Panc1 (cell line): ENCODE results near the gene PGBD5. TPM values are rescaled to one million over a fixed set of nuclear protein-coding genes. Genes with fewer than 3 reads are reported as not detected.

Experiments
- ATAC-seq: fragments of 200-7000 bp; cut with Tn5 transposase; 2 replicates; pipeline ENCODE4 v1.9.1; 2020; ENCODE audit warnings: mild to moderate bottlenecking, moderate library complexity
- BruUV-seq: library from RNA; stranded (reverse); fragments of 400-500 nt; replicated peaks from 2 replicates; lab custom pipeline; 2021; lab: Mats Ljungman, UMichigan
- CTCF ChIA-PET: fragments of 300-600 bp; sonication (Branson Sonifier 250); formaldehyde crosslinking; loops from one replicate; lab custom pipeline; 2022; ENCODE audit warnings: antibody characterized with exemption; lab: Charles Lee
- POLR2A ChIA-PET: fragments of 300-600 bp; sonication (Branson Sonifier 250); formaldehyde crosslinking; loops from one replicate; lab custom pipeline; 2022; ENCODE audit warnings: antibody characterized with exemption; lab: Charles Lee
- DNase-seq: peaks from one replicate; pipeline ENCODE4 v3.0.0-alpha.2; 2010; ENCODE audit warnings: low read depth, low spot score
- H3K27ac ChIP-seq: 2 replicates; pipeline ENCODE4 v1.5.1; 2011; ENCODE audit warnings: mild to moderate bottlenecking, low read length, inconsistent platforms
- H3K27me3 ChIP-seq: fragments of 200-500 bp; sonication (Bioruptor generic); 2 replicates; pipeline ENCODE4 v1.6.0; 2014; ENCODE audit warnings: low read length, inconsistent platforms; ENCODE audit not compliant: control insufficient read depth, insufficient read depth
- H3K36me3 ChIP-seq: fragments of 200-500 bp; sonication (Bioruptor generic); 2 replicates; pipeline ENCODE4 v1.5.1; 2014; ENCODE audit warnings: inconsistent platforms, mild to moderate bottlenecking, low read length, moderate library complexity; ENCODE audit not compliant: control insufficient read depth, insufficient read depth
- H3K4me1 ChIP-seq: 2 replicates; pipeline ENCODE4 v1.5.1; 2011; ENCODE audit warnings: inconsistent platforms, mild to moderate bottlenecking, low read length, moderate library complexity; ENCODE audit not compliant: control insufficient read depth, insufficient read depth
- H3K4me3 ChIP-seq, 2 experiments: 2 replicates each; pipeline ENCODE4 v1.5.1; 2011 to 2012; ENCODE audit warnings: low read depth in 2 of 2, low read length in 2 of 2, mild to moderate bottlenecking in 2 of 2, inconsistent platforms in 1 of 2, moderate library complexity in 1 of 2
- H3K9me3 ChIP-seq: fragments of 200-500 bp; sonication (Bioruptor generic); 2 replicates; pipeline ENCODE4 v1.5.1; 2014; ENCODE audit warnings: low read depth, mild to moderate bottlenecking, inconsistent platforms, low read length, moderate library complexity; ENCODE audit not compliant: control insufficient read depth, insufficient read depth
- CTCF ChIP-seq: fragments of 450-650 bp; IDR thresholded peaks from 2 replicates; pipeline ENCODE4 v1.5.1; 2017; ENCODE audit warnings: mild to moderate bottlenecking
- POLR2AphosphoS5 ChIP-seq: IDR thresholded peaks from 2 replicates; pipeline ENCODE4 v1.6.1; 2012; ENCODE audit warnings: mild to moderate bottlenecking, low read depth, low read length, moderate library complexity
- REST ChIP-seq, 2 experiments: IDR thresholded peaks; 2 replicates each; pipeline ENCODE4 v1.6.1; 2011 to 2012; ENCODE audit warnings: low read depth in 2 of 2, control low read depth in 1 of 2, low read length in 1 of 2, mild to moderate bottlenecking in 1 of 2, moderate library complexity in 1 of 2; ENCODE audit not compliant: insufficient read depth in 1 of 2
- SIN3A ChIP-seq: IDR thresholded peaks from 2 replicates; pipeline ENCODE4 v1.6.1; 2012; ENCODE audit warnings: low read depth, mild to moderate bottlenecking, low read length, moderate library complexity, borderline replicate concordance; ENCODE audit not compliant: insufficient read depth
- TCF7L2 ChIP-seq: IDR thresholded peaks from 2 replicates; pipeline ENCODE4 v1.6.1; 2011; ENCODE audit warnings: mild to moderate bottlenecking, low read depth, low read length, inconsistent platforms
- in situ Hi-C: cut with HindIII; loops from 2 replicates; pipeline ENCODE4 v1.10.0; 2016; ENCODE audit warnings: low sequenced_read_pairs, low pct_unique_long_range_greater_than_20kb
- intact Hi-C: fragments of 100-400 bp; cut with micrococcal nuclease; formaldehyde crosslinking; loops from one replicate; pipeline ENCODE4 v1.10.0; 2022; ENCODE audit not compliant: unreplicated experiment
- total RNA-seq: library from RNA; stranded (reverse); gene quantifications from one replicate; pipeline ENCODE4 v1.2.1, GENCODE V29; 2021; ENCODE audit not compliant: unreplicated experiment

PGBD5 gene
- total RNA-seq, 1 experiment from 2014 or later, result 0.05 TPM

GRCh38 chr1:230309646-230310177 is 116.4 kb downstream of the PGBD5 start:
- CTCF ChIA-PET, result interaction anchor here (0.6 to 0.7 kb wide), 2 partner anchors 110 to 321 kb away, joined by 3 read pairs; no protein-coding TSS in a partner anchor
- no TSS peak for BruUV-seq
- in situ Hi-C loops, result no loop called here
- POLR2A ChIA-PET, result no interaction called here
- H3K36me3 ChIP-seq, result no peaks in the 10 kb centered on the region
- ATAC-seq, result no peak
- TF ChIP-seq TCF7L2, result no peak
- no peak for TF ChIP-seq SIN3A
- TF ChIP-seq REST (IDR thresholded peaks at IDR 0.05; ENCODE audit: insufficient read depth in 1 of 2, low read depth in 2 of 2, low read length in 1 of 2), result no peak
- TF ChIP-seq POLR2AphosphoS5, result no peak
- no peak for TF ChIP-seq CTCF
- no peak for DNase-seq
- H3K4me3 ChIP-seq, result no peak overlapping the region
- no peaks in the 10 kb centered on the region for H3K4me1 ChIP-seq
- intact Hi-C loops, result loop anchor here (10.0 kb wide), 1 partner anchor 645 kb away; no protein-coding TSS in a partner anchor
- no peaks in the 10 kb centered on the region for H3K9me3 ChIP-seq
- no peak overlapping the region for H3K27ac ChIP-seq
- peaks cover 2% of the 10 kb centered on the region for H3K27me3 ChIP-seq

GRCh38 chr1:230308821-230309220 is 117.3 kb downstream of the PGBD5 start:
- Histone ChIP-seq H3K27me3 (no peaks in the 10 kb centered on the region), H3K9me3 (no peaks in the 10 kb centered on the region), H3K4me3 (no peak overlapping the region), H3K4me1 (no peaks in the 10 kb centered on the region), H3K36me3 (no peaks in the 10 kb centered on the region), H3K27ac (no peak overlapping the region)
- no peak for DNase-seq
- TF ChIP-seq POLR2AphosphoS5 (no peak), REST (IDR thresholded peaks at IDR 0.05; ENCODE audit: insufficient read depth in 1 of 2, low read depth in 2 of 2, low read length in 1 of 2) (no peak), CTCF (no peak)
- no TSS peak for BruUV-seq
- in situ Hi-C loops, result no loop called here
- intact Hi-C loops, result no loop called here
- CTCF ChIA-PET, result no interaction called here
- POLR2A ChIA-PET, result no interaction called here
- no peak for ATAC-seq
